Smooth muscle cell of the pulmonary artery (primary cell): ENCODE measurements around the gene CYTL1. TPM values are rescaled to one million over a fixed set of nuclear protein-coding genes. Genes with fewer than 3 reads are reported as not detected.

Experiments
- total RNA-seq: library from RNA; depleted of rRNA; stranded (reverse); fragments of >200 nt; gene quantifications from 2 replicates; pipeline ENCODE4 v1.2.3, GENCODE V29; 2014

The CYTL1 gene, protein sequence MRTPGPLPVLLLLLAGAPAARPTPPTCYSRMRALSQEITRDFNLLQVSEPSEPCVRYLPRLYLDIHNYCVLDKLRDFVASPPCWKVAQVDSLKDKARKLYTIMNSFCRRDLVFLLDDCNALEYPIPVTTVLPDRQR
- 0.36 and 0.72 TPM in 2 replicates for total RNA-seq

DNA sequence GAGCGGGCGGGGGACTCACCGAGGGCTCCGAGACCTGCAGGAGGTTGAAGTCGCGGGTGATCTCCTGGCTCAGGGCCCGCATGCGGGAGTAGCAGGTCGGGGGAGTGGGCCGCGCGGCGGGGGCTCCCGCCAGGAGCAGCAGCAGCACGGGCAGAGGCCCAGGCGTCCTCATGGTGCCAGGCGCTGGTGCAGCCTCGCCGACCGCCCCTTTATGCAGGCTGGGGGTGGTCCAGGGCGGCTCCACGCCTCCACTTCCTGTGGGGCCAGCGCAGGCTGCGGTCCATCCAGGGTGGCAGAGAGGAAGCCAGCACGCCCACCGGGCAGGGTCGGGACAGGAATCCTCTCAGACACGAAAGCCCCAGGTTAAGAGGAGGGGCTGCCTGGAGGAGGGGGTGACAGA is at the start of gene CYTL1:
Gene CYTL1 (minus strand): TSS at position 185 of the 400 bp plus-strand sequence. CDS start 13 bp downstream, at position 172.

DNA sequence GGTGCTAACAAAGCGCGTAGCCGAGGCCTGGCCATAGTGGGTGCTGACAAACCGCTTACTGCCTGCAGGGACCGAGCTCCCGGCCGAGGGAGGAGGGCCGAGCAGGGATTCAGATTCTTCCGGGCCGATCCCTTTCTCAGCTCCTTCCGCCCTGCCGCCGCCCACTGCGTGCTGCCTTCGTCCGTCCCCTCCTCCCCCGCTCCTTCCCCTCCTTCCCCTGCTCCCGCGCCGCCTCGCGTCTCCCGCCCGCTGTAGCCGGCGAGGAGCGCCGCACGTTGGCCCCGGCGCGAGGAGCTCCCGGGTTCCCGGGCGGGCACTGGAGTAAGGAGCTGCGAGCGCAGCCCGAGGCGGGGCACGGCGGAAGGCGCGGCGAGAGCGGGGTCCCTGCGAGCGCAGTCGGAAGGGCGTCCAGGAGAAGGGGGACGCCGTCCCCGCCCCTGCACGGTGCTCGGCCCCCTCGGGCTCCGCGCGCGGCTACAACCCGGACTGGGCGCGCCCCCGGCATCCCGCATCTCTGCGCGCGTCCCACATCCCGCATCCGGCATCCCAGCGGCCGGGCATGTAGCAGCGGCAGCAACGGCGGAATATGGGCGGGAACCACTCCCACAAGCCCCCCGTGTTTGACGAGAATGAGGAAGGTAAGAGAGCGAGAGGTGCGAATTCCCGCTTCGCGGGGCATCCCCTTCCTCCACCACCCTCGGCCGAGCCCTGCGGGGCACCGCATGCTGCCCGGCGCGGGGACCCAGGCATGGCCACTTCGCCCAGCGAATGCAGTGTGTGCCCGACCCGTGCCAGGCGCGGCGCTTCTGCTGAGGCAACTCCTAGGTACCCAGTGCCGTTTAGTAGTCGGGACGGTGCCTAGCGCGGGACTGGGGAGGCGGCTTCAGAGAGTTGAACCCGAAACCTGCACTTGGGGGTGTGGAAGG is 32.3 kb upstream of the CYTL1 start, which contains the start of gene STK32B:
Gene STK32B (plus strand): TSS at position 203 of the 926 bp plus-strand sequence.

Other genes starting within 250 kb of the CYTL1 start
- gene MSX1, start 159.8 kb downstream of the CYTL1 start, total RNA-seq = 1.3 and 3.1 TPM in 2 replicates
- gene STK32B, start 32.0 kb upstream of the CYTL1 start, total RNA-seq = 0.69 and 3.2 TPM in 2 replicates